Activated CD4-positive, alpha-beta T cell treated with anti-CD3 and anti-CD28 coated beads, Interleukin-2, amount 10 ng/mL, durations not matched to agents 7 days and 5 days (primary cell): ENCODE data around the gene TMED3. TPM values are rescaled to one million over a fixed set of nuclear protein-coding genes. Genes with fewer than 3 reads are reported as not detected.

Experiments used
- CTCF ChIA-PET: fragments of 350-600 bp; sonication (Branson Sonifier 250); formaldehyde crosslinking; loops from one replicate; lab custom pipeline; 2021; ENCODE audit warnings: antibody characterized with exemption; lab: Charles Lee
- POLR2A ChIA-PET: fragments of 350-600 bp; sonication (Branson Sonifier 250); formaldehyde crosslinking; loops from one replicate; lab custom pipeline; 2021; ENCODE audit warnings: antibody characterized with exemption; lab: Charles Lee
- DNase-seq: peaks from one replicate; pipeline ENCODE4 v3.0.0-alpha.2; 2020
- H3K27ac Mint-ChIP-seq: one replicate; pipeline ENCODE4 v1.8.0; 2021; ENCODE audit warnings: mild to moderate bottlenecking, moderate library complexity, mixed read lengths
- H3K27me3 Mint-ChIP-seq: one replicate; pipeline ENCODE4 v1.8.0; 2021; ENCODE audit warnings: mixed read lengths
- H3K36me3 Mint-ChIP-seq: one replicate; pipeline ENCODE4 v1.8.0; 2021; ENCODE audit warnings: low read depth, mixed read lengths
- H3K4me1 Mint-ChIP-seq: one replicate; pipeline ENCODE4 v1.8.0; 2021; ENCODE audit warnings: mixed read lengths
- H3K4me3 Mint-ChIP-seq: one replicate; pipeline ENCODE4 v1.8.0; 2021; ENCODE audit warnings: mild to moderate bottlenecking, moderate library complexity, mixed read lengths
- H3K9me3 Mint-ChIP-seq: one replicate; pipeline ENCODE4 v1.8.0; 2021; ENCODE audit warnings: mixed read lengths
- total RNA-seq, 2 experiments: library from RNA; stranded (reverse); gene quantifications; one replicate each; pipeline ENCODE4 v1.2.3, GENCODE V29; 2021

The TMED3 gene
- total RNA-seq, 2 experiments from 2014 or later: 32.4 to 33.7 TPM

- Mint-ChIP-seq H3K9me3 (no peaks in the 10 kb centered on the region), H3K4me1 (peaks cover 2% of the 10 kb centered on the region)
- CTCF ChIA-PET: interaction anchor here (2.2 kb wide), 1 partner anchor 10 kb away, joined by 5 read pairs; no protein-coding TSS in a partner anchor
Measured at GRCh38 chr15:79370716-79371115, 59.8 kb downstream of the TMED3 start.

GRCh38 chr15:79371591-79371990 lies 60.7 kb downstream of the TMED3 start:
- Mint-ChIP-seq H3K27ac (no peak overlapping the region), H3K9me3 (no peaks in the 10 kb centered on the region), H3K27me3 (no peaks in the 10 kb centered on the region), H3K36me3 (no peaks in the 10 kb centered on the region), H3K4me1 (peaks cover 2% of the 10 kb centered on the region), H3K4me3 (no peak overlapping the region)
- CTCF ChIA-PET: no interaction called here
- no peak for DNase-seq
- POLR2A ChIA-PET: no interaction called here

More at GRCh38 chr15:79370716-79371115, 59.8 kb downstream of the TMED3 start:
- Mint-ChIP-seq H3K4me3 (no peak overlapping the region), H3K27me3 (no peaks in the 10 kb centered on the region), H3K36me3 (no peaks in the 10 kb centered on the region), H3K27ac (no peak overlapping the region)
- DNase-seq: no peak
- POLR2A ChIA-PET: no interaction called here

DNA sequence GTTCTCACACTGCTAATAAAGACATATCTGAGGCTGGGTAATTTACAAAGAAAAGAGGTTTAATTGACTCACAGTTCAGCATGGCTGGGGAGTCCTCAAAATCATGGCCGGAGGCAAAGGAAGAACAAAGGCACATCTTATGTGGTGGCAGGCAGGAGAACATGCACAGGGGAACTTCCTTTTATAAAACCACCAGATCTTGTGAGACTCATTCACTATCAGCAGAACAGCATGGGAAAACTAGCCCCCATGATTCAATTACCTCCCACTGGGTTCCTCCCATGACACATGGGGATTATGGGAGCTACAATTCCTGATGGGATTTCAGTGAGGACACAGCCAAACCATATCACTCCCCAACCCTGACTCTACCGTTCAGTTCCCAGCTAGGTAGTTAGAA lies 61.5 kb downstream of the TMED3 start:
- DNase-seq: no peak
- ChIA-PET CTCF (no interaction called here), POLR2A (no interaction called here)
- Mint-ChIP-seq H3K27ac (no peak overlapping the region), H3K36me3 (no peaks in the 10 kb centered on the region), H3K27me3 (no peaks in the 10 kb centered on the region), H3K9me3 (no peaks in the 10 kb centered on the region), H3K4me1 (peaks cover 2% of the 10 kb centered on the region), H3K4me3 (no peak overlapping the region)

Other genes with a start within 250 kb of the TMED3 start
- gene RASGRF1, start 220.3 kb upstream of the TMED3 start, total RNA-seq: not detected
- gene ANKRD34C, start 28.4 kb upstream of the TMED3 start, total RNA-seq: not detected
- under 1 TPM; 0.40 to 0.55 TPM for gene MINAR1, start 121.2 kb downstream of the TMED3 start, total RNA-seq